ENCODE measurements around the gene MINDY2. TPM values are rescaled to one million over a fixed set of nuclear protein-coding genes. Genes with fewer than 3 reads are reported as not detected.

Gene MINDY2
- total RNA-seq, 2 donors from 2014 or later, result 13.0 to 16.9 TPM

DNA sequence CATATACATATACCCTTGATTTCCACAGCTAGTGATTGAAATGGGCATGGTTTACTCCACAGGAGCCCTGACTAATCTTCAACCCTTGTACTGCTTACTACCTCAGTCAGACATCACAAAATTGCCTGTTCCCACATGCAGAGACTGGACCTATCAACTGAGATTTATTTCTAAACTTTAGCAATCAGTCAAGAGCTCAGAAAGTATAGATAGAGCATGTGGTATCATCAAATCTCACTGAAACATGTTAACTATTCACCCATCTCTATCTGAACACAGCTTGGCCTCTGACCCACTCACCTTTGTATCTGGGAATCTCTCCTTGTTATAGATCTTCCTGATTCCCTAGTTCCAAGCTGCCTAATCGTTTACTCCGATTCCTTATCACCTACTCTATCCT, 36.2 kb upstream of the MINDY2 start:
- no peak for DNase-seq
- intact Hi-C loops (cut with DNase I), result no loop called here
- TF ChIP-seq, protein P1, sequence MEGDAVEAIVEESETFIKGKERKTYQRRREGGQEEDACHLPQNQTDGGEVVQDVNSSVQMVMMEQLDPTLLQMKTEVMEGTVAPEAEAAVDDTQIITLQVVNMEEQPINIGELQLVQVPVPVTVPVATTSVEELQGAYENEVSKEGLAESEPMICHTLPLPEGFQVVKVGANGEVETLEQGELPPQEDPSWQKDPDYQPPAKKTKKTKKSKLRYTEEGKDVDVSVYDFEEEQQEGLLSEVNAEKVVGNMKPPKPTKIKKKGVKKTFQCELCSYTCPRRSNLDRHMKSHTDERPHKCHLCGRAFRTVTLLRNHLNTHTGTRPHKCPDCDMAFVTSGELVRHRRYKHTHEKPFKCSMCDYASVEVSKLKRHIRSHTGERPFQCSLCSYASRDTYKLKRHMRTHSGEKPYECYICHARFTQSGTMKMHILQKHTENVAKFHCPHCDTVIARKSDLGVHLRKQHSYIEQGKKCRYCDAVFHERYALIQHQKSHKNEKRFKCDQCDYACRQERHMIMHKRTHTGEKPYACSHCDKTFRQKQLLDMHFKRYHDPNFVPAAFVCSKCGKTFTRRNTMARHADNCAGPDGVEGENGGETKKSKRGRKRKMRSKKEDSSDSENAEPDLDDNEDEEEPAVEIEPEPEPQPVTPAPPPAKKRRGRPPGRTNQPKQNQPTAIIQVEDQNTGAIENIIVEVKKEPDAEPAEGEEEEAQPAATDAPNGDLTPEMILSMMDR (IDR thresholded peaks at IDR 0.05), result no peak
- H3K9me3 ChIP-seq, result no peaks in the 10 kb centered on the region
- no peak overlapping the region for H3K9ac ChIP-seq (ENCODE audit: low read depth in 2 of 2, low read length in 2 of 2)
- no peaks in the 10 kb centered on the region for H3K27me3 ChIP-seq
- H3K4me3 ChIP-seq, result no peak overlapping the region
- H3K27ac ChIP-seq, result no peak overlapping the region
- H3K36me3 ChIP-seq, result no peaks in the 10 kb centered on the region
- H3K4me1 ChIP-seq, result no peaks in the 10 kb centered on the region

DNA sequence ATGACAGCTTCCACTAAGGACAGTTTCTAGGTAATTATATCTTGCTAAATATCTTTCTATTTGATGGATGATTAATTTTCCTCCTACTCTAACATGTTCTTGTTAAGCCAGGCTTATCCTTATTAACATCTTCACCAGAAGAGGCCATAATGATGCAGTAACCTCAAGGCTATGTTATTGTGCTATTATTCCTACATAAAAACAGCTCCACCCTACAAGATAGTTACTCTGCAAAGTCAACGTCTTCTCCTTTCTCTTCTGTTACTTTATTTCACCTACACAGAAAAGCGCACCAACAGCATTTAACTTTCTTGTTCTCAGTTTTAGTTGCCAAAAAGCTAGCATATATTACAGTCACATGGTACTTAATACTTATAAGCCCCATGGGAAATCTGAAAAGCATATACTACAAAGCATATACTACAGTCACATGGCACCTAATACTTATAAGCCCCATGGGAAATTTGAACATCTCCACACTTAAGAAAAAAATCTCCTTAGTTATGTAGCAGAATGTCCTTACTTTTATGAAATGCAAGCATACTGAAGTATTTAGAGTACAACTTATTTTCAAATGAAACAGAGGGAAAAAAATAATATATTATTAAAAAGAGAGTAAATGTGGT, 35.0 kb upstream of the MINDY2 start:
- Histone ChIP-seq H3K4me1 (no peaks in the 10 kb centered on the region), H3K27me3 (no peaks in the 10 kb centered on the region), H3K9ac (ENCODE audit: low read depth in 2 of 2, low read length in 2 of 2) (no peak overlapping the region), H3K9me3 (no peaks in the 10 kb centered on the region), H3K27ac (no peak overlapping the region), H3K36me3 (no peaks in the 10 kb centered on the region), H3K4me3 (no peak overlapping the region)
- no peak for DNase-seq
- intact Hi-C loops (cut with DNase I), result no loop called here
- TF ChIP-seq, protein P1 (IDR thresholded peaks at IDR 0.05), result no peak

DNA sequence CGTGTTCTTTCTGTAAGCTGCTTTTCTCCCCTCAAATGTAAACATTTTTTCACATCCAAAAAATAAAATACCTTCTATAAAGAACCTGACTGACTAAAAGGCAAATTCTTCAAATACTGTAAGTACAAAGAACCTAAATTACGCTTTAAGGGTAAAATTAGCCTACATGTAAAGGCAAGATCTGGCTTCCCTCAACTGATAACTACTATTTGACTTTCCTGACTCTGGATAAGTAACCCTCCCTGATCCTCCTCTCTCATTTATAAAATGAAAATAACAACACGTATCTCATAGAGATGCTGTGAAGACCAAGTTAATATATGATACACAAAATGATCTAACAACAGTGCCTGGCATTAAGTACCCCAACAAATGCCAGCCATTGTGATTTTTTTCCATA, 33.8 kb upstream of the MINDY2 start:
- intact Hi-C loops (cut with DNase I), result no loop called here
- H3K4me1 ChIP-seq, result no peaks in the 10 kb centered on the region
- no peak overlapping the region for H3K9ac ChIP-seq (ENCODE audit: low read depth in 2 of 2, low read length in 2 of 2)

DNA sequence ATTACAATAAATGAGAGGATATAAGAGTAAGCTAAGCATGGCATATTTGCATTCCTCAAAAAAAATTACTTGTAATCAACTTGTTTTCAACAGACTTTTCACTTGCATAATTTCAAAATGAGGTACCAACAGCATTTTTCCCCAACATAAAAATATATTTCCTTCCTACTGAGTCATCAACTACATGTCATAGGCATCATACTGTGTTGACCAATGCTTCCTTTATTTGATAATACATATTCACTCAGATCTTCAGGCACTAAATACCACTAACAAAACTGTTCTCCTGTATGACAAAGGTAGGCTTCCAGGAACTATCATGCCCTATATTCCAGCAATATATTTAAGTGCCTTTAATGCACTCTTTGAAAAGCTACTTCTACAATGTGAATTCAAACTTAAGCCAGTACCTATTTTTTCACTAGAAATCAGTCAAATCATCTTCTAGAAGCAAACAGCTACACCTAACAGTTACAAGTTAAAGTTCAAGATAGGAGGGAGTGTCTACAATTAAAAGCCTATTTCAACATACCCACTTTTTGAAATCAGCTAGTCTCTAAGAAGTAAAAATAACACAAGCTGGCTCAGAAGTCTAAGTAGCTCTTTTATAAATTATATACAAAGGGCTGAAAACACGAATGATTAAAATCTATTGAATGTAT, 32.9 kb upstream of the MINDY2 start:
- no peak overlapping the region for H3K27ac ChIP-seq
- intact Hi-C loops (cut with DNase I), result no loop called here

More for the DNA sequence above, 33.8 kb upstream of the MINDY2 start:
- TF ChIP-seq, protein P1 (IDR thresholded peaks at IDR 0.05), result no peak
- H3K27me3 ChIP-seq, result no peaks in the 10 kb centered on the region
- H3K36me3 ChIP-seq, result no peaks in the 10 kb centered on the region
- no peak overlapping the region for H3K27ac ChIP-seq
- H3K9me3 ChIP-seq, result no peaks in the 10 kb centered on the region
- DNase-seq, result no peak
- H3K4me3 ChIP-seq, result no peak overlapping the region

DNA sequence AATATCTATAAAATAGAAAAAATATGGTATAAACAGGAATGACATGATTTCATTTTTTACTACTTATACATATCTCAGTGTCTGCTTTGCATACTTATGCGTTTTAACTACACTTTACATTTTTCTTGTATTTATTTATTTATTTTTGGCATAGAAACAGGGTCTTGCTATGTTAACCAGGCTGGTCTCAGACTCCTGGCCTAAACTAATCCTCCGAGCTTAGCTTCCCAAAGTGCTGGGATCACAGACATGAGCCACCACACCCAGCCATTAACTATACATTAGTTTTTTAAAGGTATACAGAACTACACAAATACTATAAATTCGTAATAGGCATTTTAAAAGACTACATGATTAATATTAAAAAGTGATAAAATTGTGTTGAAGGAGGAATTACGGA, 30.7 kb upstream of the MINDY2 start:
- intact Hi-C loops (cut with DNase I), result no loop called here
- H3K9ac ChIP-seq (ENCODE audit: low read depth in 2 of 2, low read length in 2 of 2), result no peak overlapping the region
- H3K36me3 ChIP-seq, result no peaks in the 10 kb centered on the region
- TF ChIP-seq, protein P1 (IDR thresholded peaks at IDR 0.05), result no peak
- DNase-seq, result no peak
- H3K4me3 ChIP-seq, result no peak overlapping the region
- H3K27ac ChIP-seq, result no peak overlapping the region
- H3K4me1 ChIP-seq, result no peaks in the 10 kb centered on the region
- H3K27me3 ChIP-seq, result no peaks in the 10 kb centered on the region
- no peaks in the 10 kb centered on the region for H3K9me3 ChIP-seq

More for the DNA sequence above, 32.9 kb upstream of the MINDY2 start:
- Histone ChIP-seq H3K9ac (ENCODE audit: low read depth in 2 of 2, low read length in 2 of 2) (no peak overlapping the region), H3K36me3 (no peaks in the 10 kb centered on the region), H3K4me3 (no peak overlapping the region), H3K9me3 (no peaks in the 10 kb centered on the region), H3K27me3 (no peaks in the 10 kb centered on the region), H3K4me1 (no peaks in the 10 kb centered on the region)
- TF ChIP-seq, protein P1 (IDR thresholded peaks at IDR 0.05), result no peak
- DNase-seq, result no peak
